Measurements from ENCODE around the gene AGRN.

AGRN gene

DNA sequence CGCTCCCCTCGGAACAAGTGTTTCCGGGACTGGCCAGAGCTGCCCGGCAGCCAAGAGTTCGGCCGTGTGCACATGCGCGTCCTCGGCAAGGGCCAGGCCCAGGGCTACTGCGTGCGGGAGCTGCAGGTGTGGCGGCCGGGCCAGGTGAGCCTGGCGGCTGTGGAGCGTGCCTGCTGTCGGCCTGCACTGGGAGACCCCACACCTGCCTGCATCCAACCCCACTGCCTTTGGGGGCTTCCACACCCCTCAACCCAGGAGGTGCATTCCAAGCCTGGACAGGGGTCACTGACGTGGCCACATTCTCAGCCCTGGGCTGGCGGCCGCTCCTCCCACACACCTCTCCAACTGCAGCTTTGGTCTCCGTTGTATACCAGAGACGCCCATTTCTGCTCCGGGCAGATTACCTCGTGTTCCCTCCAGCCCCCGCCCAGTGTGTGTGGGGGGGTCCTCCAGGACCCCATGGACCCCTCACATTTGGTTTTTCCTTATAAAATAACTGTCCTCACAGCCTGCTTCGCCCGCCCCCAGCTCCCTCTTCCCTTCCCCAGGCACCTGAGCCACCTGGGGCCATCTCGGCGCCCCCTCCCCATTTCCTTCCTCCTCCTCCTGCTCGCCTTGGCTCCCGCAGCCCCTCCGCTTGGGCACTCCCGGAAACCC, 48.1 kb downstream of the AGRN start:
- H3K9me3 ChIP-seq (ENCODE audit: control insufficient read depth, low read length), result no peaks in the 10 kb centered on the region
- peak overlapping the region; percentile 67 for H3K4me3 ChIP-seq (ENCODE audit: insufficient read depth, low read depth, low read length, poor library complexity, severe bottlenecking)
- H3K27ac ChIP-seq (ENCODE audit: insufficient read depth, low read length, poor library complexity, severe bottlenecking), result no peak overlapping the region
- peaks cover 23% of the 10 kb centered on the region for H3K4me1 ChIP-seq (ENCODE audit: control insufficient read depth, insufficient read depth, low read length, poor library complexity, severe bottlenecking)
- DNase-seq, result no peak
- no peaks in the 10 kb centered on the region for H3K36me3 ChIP-seq (ENCODE audit: control insufficient read depth, insufficient read depth, low read length)
- peaks cover 13% of the 10 kb centered on the region for H3K27me3 ChIP-seq (replicated peaks; ENCODE audit: control insufficient read depth, insufficient read depth, low read length, poor library complexity, severe bottlenecking)

DNA sequence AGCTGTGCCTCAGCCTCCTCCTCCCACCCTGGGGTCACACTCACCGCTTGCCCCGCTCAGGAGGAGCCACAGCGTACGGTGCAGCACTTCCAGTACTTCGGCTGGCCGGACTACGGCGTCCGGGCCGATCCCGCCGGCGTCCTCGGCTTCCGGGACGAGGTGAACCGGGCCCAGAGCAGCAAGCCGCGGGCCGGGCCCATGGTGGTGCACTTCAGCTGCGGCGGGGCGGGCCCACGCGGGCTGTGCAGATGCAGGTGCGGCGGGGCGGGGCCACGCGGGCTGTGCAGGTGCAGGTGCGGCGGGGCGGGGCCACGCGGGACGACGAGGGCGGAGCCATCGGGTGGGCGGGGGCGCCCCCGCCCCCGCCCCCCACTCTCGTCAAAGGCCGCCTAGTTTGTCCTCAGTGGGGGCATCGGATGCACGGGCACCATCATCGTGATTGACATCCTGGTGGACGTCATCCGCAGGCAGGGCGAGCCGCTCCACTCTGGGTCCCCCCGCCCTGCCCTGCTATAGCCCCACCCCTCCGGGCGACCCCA, 48.7 kb downstream of the AGRN start:
- H3K4me3 ChIP-seq (ENCODE audit: insufficient read depth, low read depth, low read length, poor library complexity, severe bottlenecking), result peak overlapping the region; percentile 67
- no peaks in the 10 kb centered on the region for H3K36me3 ChIP-seq (ENCODE audit: control insufficient read depth, insufficient read depth, low read length)
- peaks cover 8% of the 10 kb centered on the region for H3K27me3 ChIP-seq (replicated peaks; ENCODE audit: control insufficient read depth, insufficient read depth, low read length, poor library complexity, severe bottlenecking)
- H3K9me3 ChIP-seq (ENCODE audit: control insufficient read depth, low read length), result no peaks in the 10 kb centered on the region
- no peak overlapping the region for H3K27ac ChIP-seq (ENCODE audit: insufficient read depth, low read length, poor library complexity, severe bottlenecking)
- peaks cover 21% of the 10 kb centered on the region for H3K4me1 ChIP-seq (ENCODE audit: control insufficient read depth, insufficient read depth, low read length, poor library complexity, severe bottlenecking)
- peak; percentile 40 to 55 (median 48) for DNase-seq

DNA sequence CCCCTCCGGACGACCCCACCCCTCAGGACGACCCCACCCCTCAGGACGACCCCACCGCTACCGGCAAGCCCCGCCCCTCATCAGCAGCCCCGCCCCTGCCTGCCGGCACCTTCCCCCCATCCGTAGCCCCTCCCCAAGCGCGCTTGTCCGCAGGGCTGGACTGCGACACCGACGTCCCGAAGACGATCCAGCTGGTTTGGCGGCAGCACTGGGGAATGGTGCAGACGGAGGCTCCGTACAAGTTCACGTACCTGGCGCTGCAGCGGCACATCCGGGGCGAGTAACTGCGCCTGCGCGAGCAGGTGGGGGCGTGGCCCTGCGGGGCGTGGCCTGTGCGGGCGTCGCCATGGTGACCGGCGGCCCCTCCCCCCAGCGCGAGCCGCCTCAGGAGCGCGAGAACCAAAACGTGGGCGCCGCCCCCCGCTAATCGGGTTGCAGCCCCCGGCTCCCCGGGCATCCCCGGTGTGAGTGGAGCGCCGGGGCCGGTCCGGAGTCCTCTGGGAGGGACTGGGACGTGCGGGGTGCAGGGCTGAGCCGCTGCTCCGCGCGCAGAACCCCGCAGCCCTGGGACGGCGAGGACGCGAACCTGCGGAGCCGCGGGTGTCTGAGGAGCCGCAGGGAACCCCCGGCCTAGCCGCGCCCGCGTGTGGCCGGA, 49.3 kb downstream of the AGRN start:
- Histone ChIP-seq H3K4me3 (ENCODE audit: insufficient read depth, low read depth, low read length, poor library complexity, severe bottlenecking) (peak overlapping the region; percentile 67), H3K27me3 (replicated peaks; ENCODE audit: control insufficient read depth, insufficient read depth, low read length, poor library complexity, severe bottlenecking) (peaks cover 8% of the 10 kb centered on the region), H3K9me3 (ENCODE audit: control insufficient read depth, low read length) (no peaks in the 10 kb centered on the region), H3K4me1 (ENCODE audit: control insufficient read depth, insufficient read depth, low read length, poor library complexity, severe bottlenecking) (peaks cover 15% of the 10 kb centered on the region), H3K27ac (ENCODE audit: insufficient read depth, low read length, poor library complexity, severe bottlenecking) (peak overlapping the region; percentile 61), H3K36me3 (ENCODE audit: control insufficient read depth, insufficient read depth, low read length) (no peaks in the 10 kb centered on the region)
- peak; percentile 82 to 88 (median 86) for DNase-seq

DNA sequence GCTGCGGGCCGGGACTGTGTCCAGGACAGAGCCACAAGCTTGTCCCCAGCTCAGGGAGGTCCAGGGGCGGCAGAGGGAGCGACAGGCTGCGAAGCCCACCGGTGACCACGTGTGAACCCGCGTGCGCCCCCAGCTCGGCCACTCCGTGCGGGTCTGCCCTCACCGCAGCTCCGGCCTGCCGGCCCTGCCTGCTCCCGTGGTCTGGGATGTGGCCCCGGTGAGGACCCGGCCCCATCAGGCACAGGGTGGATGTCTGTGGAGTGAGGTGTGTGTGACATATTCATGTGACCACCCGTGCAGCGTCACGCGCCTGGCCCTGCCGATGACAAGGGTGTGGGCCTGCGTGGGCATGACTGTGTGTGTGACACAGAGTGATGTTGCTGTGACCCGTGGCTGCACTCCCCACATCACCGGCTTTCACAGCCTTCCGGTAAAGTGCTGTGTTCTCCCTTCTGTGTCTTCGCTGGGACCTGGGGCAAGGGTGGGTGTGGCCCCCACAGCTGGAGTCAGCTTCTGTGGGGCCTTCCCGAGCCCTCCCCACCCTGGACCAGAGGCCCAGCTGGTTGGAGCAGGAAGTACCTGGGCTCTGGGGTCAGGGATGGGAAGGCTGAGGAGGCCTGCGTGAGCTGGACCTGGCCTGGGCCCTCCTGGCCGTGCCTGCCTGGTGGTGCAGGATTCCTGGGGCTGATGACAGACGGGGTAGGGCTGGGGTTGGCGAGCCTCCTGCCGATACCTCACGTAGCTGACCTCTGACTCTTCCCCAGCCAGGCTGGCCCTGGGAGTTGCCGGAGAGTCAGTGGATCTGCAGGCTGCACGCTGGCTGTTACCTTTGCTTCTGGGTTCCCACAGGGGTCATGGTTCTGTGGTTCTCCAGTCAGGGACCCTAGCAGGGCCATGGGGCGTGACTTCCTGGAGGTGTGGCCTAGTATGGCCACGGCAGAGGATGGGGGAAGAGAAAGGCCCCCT, 50.1 kb downstream of the AGRN start:
- Histone ChIP-seq H3K27ac (ENCODE audit: insufficient read depth, low read length, poor library complexity, severe bottlenecking) (no peak overlapping the region), H3K27me3 (replicated peaks; ENCODE audit: control insufficient read depth, insufficient read depth, low read length, poor library complexity, severe bottlenecking) (peaks cover 8% of the 10 kb centered on the region), H3K9me3 (ENCODE audit: control insufficient read depth, low read length) (no peaks in the 10 kb centered on the region), H3K36me3 (ENCODE audit: control insufficient read depth, insufficient read depth, low read length) (no peaks in the 10 kb centered on the region), H3K4me3 (ENCODE audit: insufficient read depth, low read depth, low read length, poor library complexity, severe bottlenecking) (peak overlapping the region; percentile 67), H3K4me1 (ENCODE audit: control insufficient read depth, insufficient read depth, low read length, poor library complexity, severe bottlenecking) (peaks cover 11% of the 10 kb centered on the region)
- DNase-seq, result no peak

DNA sequence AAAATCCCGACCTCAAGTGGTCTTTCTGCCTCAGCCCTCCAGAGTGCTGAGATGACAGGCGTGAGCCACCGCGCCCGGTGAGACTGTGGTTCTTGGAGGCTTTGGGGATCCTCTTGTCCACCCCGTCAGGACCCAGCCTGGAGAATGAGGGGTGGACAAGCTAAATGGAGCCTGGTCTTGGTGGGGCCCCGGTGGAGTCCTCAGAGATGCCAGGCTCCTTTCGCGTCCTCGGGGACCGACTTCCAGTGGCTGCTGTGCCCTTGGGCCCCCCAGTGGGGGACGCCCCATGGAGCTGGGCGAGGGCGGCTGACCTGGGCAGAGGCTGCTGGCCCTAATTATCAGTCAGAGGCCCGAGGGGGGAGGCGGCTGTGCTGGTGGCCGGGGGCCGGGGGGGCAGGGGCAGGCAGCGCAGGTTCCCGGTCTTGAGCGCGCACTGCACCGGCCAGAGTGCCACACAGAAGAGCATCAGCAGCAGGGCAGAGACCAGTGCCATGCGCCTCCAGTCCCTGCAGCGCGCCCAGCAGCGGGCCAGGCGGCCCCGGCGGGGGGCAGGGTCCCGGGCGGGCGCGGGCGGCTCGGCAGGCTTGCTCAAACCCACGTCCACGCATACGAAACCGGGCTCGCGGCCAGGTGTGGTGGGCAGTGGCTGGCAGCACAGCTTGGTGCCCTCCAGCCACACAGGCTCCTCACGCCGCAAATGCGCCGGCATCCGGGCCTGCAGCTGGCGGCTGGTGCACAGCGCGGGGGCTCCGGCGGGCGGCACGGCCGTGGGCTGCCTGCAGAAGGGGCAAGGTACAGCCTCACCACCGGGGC, 51.8 kb downstream of the AGRN start:
- DNase-seq, result no peak
- H3K4me1 ChIP-seq (ENCODE audit: control insufficient read depth, insufficient read depth, low read length, poor library complexity, severe bottlenecking), result peaks cover 11% of the 10 kb centered on the region
- no peak overlapping the region for H3K27ac ChIP-seq (ENCODE audit: insufficient read depth, low read length, poor library complexity, severe bottlenecking)
- no peak overlapping the region for H3K4me3 ChIP-seq (ENCODE audit: insufficient read depth, low read depth, low read length, poor library complexity, severe bottlenecking)
- peaks cover 8% of the 10 kb centered on the region for H3K27me3 ChIP-seq (replicated peaks; ENCODE audit: control insufficient read depth, insufficient read depth, low read length, poor library complexity, severe bottlenecking)
- no peaks in the 10 kb centered on the region for H3K9me3 ChIP-seq (ENCODE audit: control insufficient read depth, low read length)
- no peaks in the 10 kb centered on the region for H3K36me3 ChIP-seq (ENCODE audit: control insufficient read depth, insufficient read depth, low read length)

GRCh38 chr1:1072299-1072848, 52.5 kb downstream of the AGRN start:
- H3K36me3 ChIP-seq (ENCODE audit: control insufficient read depth, insufficient read depth, low read length), result no peaks in the 10 kb centered on the region
- DNase-seq, result no peak
- no peaks in the 10 kb centered on the region for H3K9me3 ChIP-seq (ENCODE audit: control insufficient read depth, low read length)
- no peak overlapping the region for H3K4me3 ChIP-seq (ENCODE audit: insufficient read depth, low read depth, low read length, poor library complexity, severe bottlenecking)
- H3K27ac ChIP-seq (ENCODE audit: insufficient read depth, low read length, poor library complexity, severe bottlenecking), result no peak overlapping the region
- H3K27me3 ChIP-seq (replicated peaks; ENCODE audit: control insufficient read depth, insufficient read depth, low read length, poor library complexity, severe bottlenecking), result peaks cover 8% of the 10 kb centered on the region
- H3K4me1 ChIP-seq (ENCODE audit: control insufficient read depth, insufficient read depth, low read length, poor library complexity, severe bottlenecking), result peaks cover 11% of the 10 kb centered on the region

DNA sequence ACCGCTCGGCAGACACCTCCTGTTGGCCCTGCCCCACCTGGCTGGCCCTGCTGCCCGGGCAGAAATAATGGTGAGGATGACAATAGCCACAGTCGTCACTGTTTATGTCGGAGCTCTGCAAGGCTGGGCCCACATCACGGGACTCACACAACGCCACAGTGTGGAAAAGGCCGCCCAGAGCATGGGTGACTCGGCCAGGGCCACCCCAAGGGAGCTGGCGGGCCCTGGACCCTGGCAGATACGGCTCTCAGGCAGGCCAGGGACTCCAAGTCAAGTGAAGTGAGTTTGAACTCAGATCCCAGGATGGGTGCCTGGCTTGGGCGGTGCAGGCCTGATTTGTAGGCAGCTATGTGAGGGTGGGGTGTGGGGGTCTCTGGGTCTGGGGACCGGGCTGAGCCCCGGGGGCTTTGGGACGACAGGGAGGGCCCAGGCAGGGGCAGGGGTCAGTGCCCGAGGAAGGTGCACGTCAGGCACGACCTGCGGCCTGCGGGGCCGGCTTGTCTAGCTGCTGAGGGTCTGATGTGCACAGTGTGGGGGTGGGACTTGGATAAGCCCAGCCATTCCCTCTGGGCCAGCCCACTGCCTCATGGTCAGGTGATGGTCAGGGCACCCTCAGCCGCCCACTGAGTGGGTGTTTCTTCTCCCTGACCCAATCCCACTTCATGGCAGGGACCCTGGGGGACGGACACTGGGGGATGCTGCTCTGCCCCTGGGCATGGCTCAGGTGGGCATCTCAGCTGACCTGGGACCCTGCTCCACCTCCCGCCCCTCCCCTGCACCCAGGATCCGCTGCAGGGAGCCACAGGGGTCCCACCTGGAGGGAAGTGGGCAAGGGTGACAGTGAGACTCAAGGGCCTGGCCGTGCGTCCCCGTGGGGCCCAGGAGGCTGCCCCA, 53.2 kb downstream of the AGRN start:
- H3K9me3 ChIP-seq (ENCODE audit: control insufficient read depth, low read length), result no peaks in the 10 kb centered on the region
- H3K4me3 ChIP-seq (ENCODE audit: insufficient read depth, low read depth, low read length, poor library complexity, severe bottlenecking), result no peak overlapping the region
- peaks cover 8% of the 10 kb centered on the region for H3K27me3 ChIP-seq (replicated peaks; ENCODE audit: control insufficient read depth, insufficient read depth, low read length, poor library complexity, severe bottlenecking)
- peaks cover 11% of the 10 kb centered on the region for H3K4me1 ChIP-seq (ENCODE audit: control insufficient read depth, insufficient read depth, low read length, poor library complexity, severe bottlenecking)
- no peak for DNase-seq
- H3K27ac ChIP-seq (ENCODE audit: insufficient read depth, low read length, poor library complexity, severe bottlenecking), result no peak overlapping the region
- H3K36me3 ChIP-seq (ENCODE audit: control insufficient read depth, insufficient read depth, low read length), result no peaks in the 10 kb centered on the region

- H3K4me1 ChIP-seq (ENCODE audit: control insufficient read depth, insufficient read depth, low read length, poor library complexity, severe bottlenecking), result peaks cover 7% of the 10 kb centered on the region
- H3K27ac ChIP-seq (ENCODE audit: insufficient read depth, low read length, poor library complexity, severe bottlenecking), result no peak within 1 kb of the TSS
- H3K27me3 ChIP-seq (replicated peaks; ENCODE audit: control insufficient read depth, insufficient read depth, low read length, poor library complexity, severe bottlenecking), result peaks cover 8% of the 10 kb centered on the region
- no peaks in the 10 kb centered on the region for H3K36me3 ChIP-seq (ENCODE audit: control insufficient read depth, insufficient read depth, low read length)
- H3K9me3 ChIP-seq (ENCODE audit: control insufficient read depth, low read length), result no peaks in the 10 kb centered on the region
- DNase-seq, result no peak
- H3K4me3 ChIP-seq (ENCODE audit: insufficient read depth, low read depth, low read length, poor library complexity, severe bottlenecking), result no peak within 1 kb of the TSS
Observed at GRCh38 chr1:1073743-1074587, 54.0 kb downstream of the AGRN start, which contains the start of gene RNF223. Gene RNF223 (minus strand): TSS chr1:1074306. CDS start chr1:1072566, 1,740 bp downstream.
